HepG2 (cell line): ENCODE results near the gene AUTS2. TPM values are rescaled to one million over a fixed set of nuclear protein-coding genes. Genes with fewer than 3 reads are reported as not detected.

Source experiments
- ATAC-seq: fragments of 200-7000 bp; cut with Tn5 transposase; 3 replicates; pipeline ENCODE4 v1.9.1; 2020; ENCODE audit warnings: mild to moderate bottlenecking, moderate library complexity
- BruUV-seq: library from RNA; stranded (reverse); fragments of 400-500 nt; replicated peaks from 2 replicates; lab custom pipeline; 2021; lab: Mats Ljungman, UMichigan
- CTCF ChIA-PET: fragments of 300-600 bp; formaldehyde crosslinking; extraction: SDS; loops from one replicate; lab custom pipeline; 2021; ENCODE audit warnings: low total read pairs, inconsistent platforms, low intra/inter-chr PET ratio; lab: Yijun Ruan, JAX
- POLR2A ChIA-PET: fragments of 350-600 bp; sonication (Branson Sonifier 250); formaldehyde crosslinking; loops from one replicate; lab custom pipeline; 2020; ENCODE audit warnings: antibody characterized with exemption, inconsistent platforms; lab: Yijun Ruan, JAX
- DNase-seq: peaks from one replicate; pipeline ENCODE4 v3.0.0-alpha.2; 2015; ENCODE audit warnings: low spot score
- FAIRE-seq: peaks from 3 replicates; lab custom pipeline; 2011; peaks lifted over from hg19 to GRCh38; lab: Jason Lieb, UNC
- H2AFZ ChIP-seq: one replicate; pipeline ENCODE4 v1.6.1; 2011; ENCODE audit warnings: low read length, inconsistent platforms
- H3K27ac ChIP-seq: fragments of 300-600 bp; 3 replicates; pipeline ENCODE4 v1.8.0; 2011; ENCODE audit warnings: mixed run types, mild to moderate bottlenecking, mixed read lengths, low read length, inconsistent platforms; ENCODE audit not compliant: insufficient read depth; ENCODE audit errors: extremely low read length
- H3K27me3 ChIP-seq, 2 experiments: fragments of 200-600 bp in 1 of 2; 2 replicates in 1 of 2; 3 replicates in 1 of 2; pipeline versions ENCODE4 v1.6.0 to v1.8.0; 2011; ENCODE audit warnings: low read length in 2 of 2, mild to moderate bottlenecking in 2 of 2, moderate library complexity in 2 of 2, inconsistent platforms in 1 of 2; ENCODE audit not compliant: insufficient read depth in 2 of 2, control insufficient read depth in 1 of 2
- H3K36me3 ChIP-seq, 2 experiments: fragments of 200-600 bp in 1 of 2; replicated peaks in 1 of 2; 2 replicates in 1 of 2; 3 replicates in 1 of 2; pipeline versions ENCODE4 v1.5.1 to v1.8.0; 2011; ENCODE audit warnings: low read length in 2 of 2, inconsistent platforms in 1 of 2; ENCODE audit not compliant: insufficient read depth in 2 of 2, control insufficient read depth in 1 of 2
- H3K4me1 ChIP-seq: 2 replicates; pipeline ENCODE4 v1.5.1; 2012; ENCODE audit warnings: low read length, inconsistent platforms; ENCODE audit not compliant: insufficient read depth
- H3K4me2 ChIP-seq: 2 replicates; pipeline ENCODE4 v1.6.0; 2011; ENCODE audit warnings: low read depth, low read length, inconsistent platforms
- H3K4me3 ChIP-seq, 3 experiments: fragments of 200-600 bp in 1 of 3; sonication (generic), shearing (Covaris generic) in 1 of 3; replicated peaks in 1 of 3; 2 replicates each; pipeline ENCODE4 v1.5.1; 2011 to 2016; ENCODE audit warnings: low read length in 3 of 3, inconsistent platforms in 2 of 3, low read depth in 2 of 3, mild to moderate bottlenecking in 2 of 3, control low read depth in 1 of 3, mixed read lengths in 1 of 3; ENCODE audit not compliant: insufficient read depth in 1 of 3
- H3K79me2 ChIP-seq: one replicate; pipeline ENCODE4 v1.6.1; 2011; ENCODE audit warnings: low read length, inconsistent platforms; ENCODE audit not compliant: insufficient read depth
- H3K9ac ChIP-seq: 2 replicates; pipeline ENCODE4 v1.6.0; 2011; ENCODE audit warnings: mild to moderate bottlenecking, low read depth, low read length, inconsistent platforms; ENCODE audit not compliant: insufficient read depth
- H3K9me3 ChIP-seq: 2 replicates; pipeline ENCODE4 v1.5.1; 2012; ENCODE audit warnings: mild to moderate bottlenecking, low read length
- H4K20me1 ChIP-seq: 2 replicates; pipeline ENCODE4 v1.6.0; 2011; ENCODE audit warnings: inconsistent platforms, mild to moderate bottlenecking, low read length, moderate library complexity; ENCODE audit not compliant: insufficient read depth
- ETV6 ChIP-seq: sonication (generic); formaldehyde crosslinking; conservative IDR thresholded peaks from 2 replicates; pipeline ENCODE4 v1.4.0; 2020; ENCODE audit warnings: missing genetic modification reagents
- PCBP1 ChIP-seq: fragments of 200-400 bp; formaldehyde crosslinking; IDR thresholded peaks from 2 replicates; pipeline ENCODE4 v1.6.1; 2017; ENCODE audit warnings: mild to moderate bottlenecking, low read depth, low read length, borderline replicate concordance
- PHB2 ChIP-seq: fragments of 450-650 bp; IDR thresholded peaks from 2 replicates; pipeline ENCODE4 v1.6.1; 2018; ENCODE audit not compliant: partially characterized antibody
- ZNF530 ChIP-seq: sonication (generic); formaldehyde crosslinking; IDR thresholded peaks from 2 replicates; pipeline ENCODE4 v1.5.0; 2020; ENCODE audit warnings: low read depth, mild to moderate bottlenecking, missing genetic modification reagents
- WGBS: methylation state at CpG from one replicate; pipeline ENCODE4 v1.1.6; 2017; ENCODE audit warnings: low lambda C conversion rate; 5-methylcytosine and 5-hydroxymethylcytosine counted together
- in situ Hi-C: cut with HindIII; loops from 2 replicates; pipeline ENCODE4 v1.10.0; 2017; ENCODE audit warnings: low pct_unique_long_range_greater_than_20kb; ENCODE audit not compliant: extremely low pct_ligation_motif_present
- intact Hi-C: fragments of 100-400 bp; cut with micrococcal nuclease; formaldehyde crosslinking; loops from one replicate; pipeline ENCODE4 v1.10.0; 2022; ENCODE audit not compliant: unreplicated experiment
- polyA plus RNA-seq, 8 experiments: library from polyadenylated mRNA; depleted of rRNA in 3 of 8; stranded (reverse) in 7 of 8; unstranded in 1 of 8; fragments of >200 nt; fragmentation: Illumina TruSeq in 4 of 8; extraction: Trizol in 4 of 8; gene quantifications; 2 replicates each; pipeline versions ENCODE4 v1.2.1 to v1.2.3, GENCODE V29; 2011 to 2016; ENCODE audit warnings: low read depth in 4 of 8, missing spikeins in 1 of 8, mixed read lengths in 1 of 8; ENCODE audit not compliant: insufficient read depth in 1 of 8
- total RNA-seq, 5 experiments: library from RNA; depleted of rRNA; stranded (reverse); fragments of >200 nt; fragmentation: Illumina TruSeq; extraction: Trizol; gene quantifications; 2 replicates each; pipeline ENCODE4 v1.2.3, GENCODE V29; 2016; ENCODE audit warnings: low read depth in 1 of 5

AUTS2 gene
- total and polyA plus RNA-seq, 2 of the 13 experiments (the other 11 are each of a cell fraction or from before 2014, with no cell fraction given), result 0.38 TPM; not detected in 1

DNA sequence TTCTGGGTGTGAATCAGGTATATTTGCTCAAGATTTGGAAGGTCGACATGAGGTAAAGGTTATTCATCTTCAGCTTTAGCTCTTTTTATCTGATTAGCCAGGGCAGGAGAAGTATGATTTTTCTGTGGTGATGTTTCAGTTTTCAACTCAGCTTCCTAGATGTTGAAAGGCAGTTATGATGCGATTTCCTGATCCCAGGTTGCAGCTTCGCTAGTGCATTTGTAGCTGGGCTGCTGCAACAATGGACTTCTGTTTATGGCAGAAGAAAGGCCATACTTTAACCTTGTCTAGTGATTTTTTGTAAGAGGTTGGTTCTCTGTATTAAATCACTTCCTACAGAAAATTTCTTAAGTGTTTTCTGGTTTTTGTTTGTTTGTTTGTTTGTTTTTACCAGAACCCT lies 619.3 kb downstream of the AUTS2 start:
- Histone ChIP-seq H3K4me3 (no peak overlapping the region), H4K20me1 (no peaks in the 10 kb centered on the region), H3K36me3 (no peaks in the 10 kb centered on the region), H3K79me2 (no peaks in the 10 kb centered on the region), H3K27ac (no peak overlapping the region), H3K4me2 (no peak overlapping the region), H3K9ac (no peak overlapping the region), H3K4me1 (no peaks in the 10 kb centered on the region), H2AFZ (no peak overlapping the region), H3K27me3 (no peaks in the 10 kb centered on the region), H3K9me3 (no peaks in the 10 kb centered on the region)
- intact Hi-C loops (no loop called here), in situ Hi-C loops (no loop called here)
- FAIRE-seq (no peak), ATAC-seq (no peak), DNase-seq (no peak)
- CTCF ChIA-PET, result no interaction called here
- 20% methylated on average over 3 of the region's 3 CpGs for WGBS
- no TSS peak for BruUV-seq
- TF ChIP-seq ZNF530 (CRISPR knock-in tag), result no peak
- POLR2A ChIA-PET, result no interaction called here

DNA sequence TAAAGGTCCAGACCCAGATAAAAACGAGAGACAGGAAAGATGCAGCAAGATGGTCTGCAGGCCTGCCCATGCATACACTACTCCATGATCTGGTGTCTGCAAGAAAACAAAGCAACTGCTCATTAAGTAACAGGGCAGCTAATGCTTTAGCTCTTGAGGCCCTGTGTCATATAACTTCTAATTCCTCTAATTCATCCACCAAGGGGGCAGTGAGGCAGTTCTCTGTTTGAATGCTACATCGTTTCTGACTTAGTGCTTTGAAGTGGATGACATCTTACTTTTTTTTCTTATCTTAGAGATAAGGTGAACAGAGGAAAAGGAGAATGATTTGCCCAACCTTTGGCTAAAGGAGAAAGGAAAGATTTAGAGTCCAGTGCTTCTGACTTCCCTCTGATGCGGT lies 619.7 kb downstream of the AUTS2 start:
- no TSS peak for BruUV-seq
- ChIA-PET POLR2A (no interaction called here), CTCF (no interaction called here)
- Histone ChIP-seq H2AFZ (no peak overlapping the region), H3K27ac (no peak overlapping the region), H3K9ac (no peak overlapping the region), H3K27me3 (no peaks in the 10 kb centered on the region), H4K20me1 (no peaks in the 10 kb centered on the region), H3K4me2 (no peak overlapping the region), H3K4me3 (no peak overlapping the region), H3K79me2 (no peaks in the 10 kb centered on the region), H3K36me3 (no peaks in the 10 kb centered on the region), H3K9me3 (no peaks in the 10 kb centered on the region), H3K4me1 (no peaks in the 10 kb centered on the region)
- DNase-seq, result no peak
- intact Hi-C loops (no loop called here), in situ Hi-C loops (no loop called here)
- 29% methylated on average over 3 of the region's 3 CpGs for WGBS
- TF ChIP-seq PHB2 (no peak), ETV6 (CRISPR knock-in tag) (no peak), PCBP1 (no peak)
- no peak for ATAC-seq
- FAIRE-seq, result no peak
